SU-DHL-6 (cell line): Measurements from ENCODE around the gene TPRA1.

Experiments
- H2AFZ ChIP-seq: fragments of 200-600 bp; sonication (generic); 2 replicates; pipeline ENCODE4 v1.6.1; 2014; ENCODE audit warnings: low read depth, mild to moderate bottlenecking, moderate library complexity, mixed read lengths, antibody characterized with exemption, low read length; ENCODE audit not compliant: severe bottlenecking
- H3F3A ChIP-seq: fragments of 200-600 bp; shearing (Covaris generic); 2 replicates; pipeline ENCODE4 v1.6.0; 2016; ENCODE audit warnings: antibody characterized with exemption, mild to moderate bottlenecking; ENCODE audit not compliant: insufficient read depth
- H3K27ac ChIP-seq: fragments of 200-600 bp; sonication (generic); 2 replicates; pipeline ENCODE4 v1.5.1; 2016; ENCODE audit warnings: low read depth, mild to moderate bottlenecking, low read length, moderate library complexity, mixed read lengths
- H3K27me3 ChIP-seq: fragments of 200-600 bp; sonication (generic), shearing (Covaris generic); 2 replicates; pipeline ENCODE4 v1.6.0; 2014; ENCODE audit warnings: mild to moderate bottlenecking, low read length
- H3K36me3 ChIP-seq: fragments of 200-600 bp; sonication (generic); 2 replicates; pipeline ENCODE4 v1.6.1; 2014; ENCODE audit warnings: mild to moderate bottlenecking, low read length, mixed read lengths
- H3K4me2 ChIP-seq: fragments of 300-600, 200-600 bp; shearing (Covaris generic), sonication (generic); 2 replicates; pipeline ENCODE4 v1.6.0; 2014; ENCODE audit warnings: low read length, low read depth, mild to moderate bottlenecking; ENCODE audit not compliant: poor library complexity, severe bottlenecking
- H3K4me3 ChIP-seq: fragments of 200-600 bp; sonication (generic); 2 replicates; pipeline ENCODE4 v1.5.1; 2014; ENCODE audit warnings: antibody characterized with exemption, low read length, mild to moderate bottlenecking, mixed read lengths; ENCODE audit not compliant: insufficient read depth, poor library complexity, severe bottlenecking
- H3K79me2 ChIP-seq: fragments of 200-600 bp; sonication (generic); 2 replicates; pipeline ENCODE4 v1.6.1; 2014; ENCODE audit warnings: mild to moderate bottlenecking, low read length, moderate library complexity; ENCODE audit not compliant: insufficient read depth
- H3K9ac ChIP-seq: fragments of 200-600 bp; sonication (generic); 2 replicates; pipeline ENCODE4 v1.7.0; 2014; ENCODE audit warnings: mild to moderate bottlenecking, low read length
- H3K9me2 ChIP-seq: fragments of 200-600 bp; sonication (generic); replicated peaks from 2 replicates; pipeline ENCODE4 v1.6.1; 2014; ENCODE audit warnings: low read length; ENCODE audit not compliant: insufficient read depth
- H3K9me3 ChIP-seq: fragments of 200-600 bp; sonication (generic); 2 replicates; pipeline ENCODE4 v1.6.1; 2014; ENCODE audit warnings: low read length, mixed read lengths; ENCODE audit not compliant: insufficient read depth
- H4K20me1 ChIP-seq: fragments of 200-600 bp; sonication (generic); 2 replicates; pipeline ENCODE4 v1.6.1; 2014; ENCODE audit warnings: low read depth, mild to moderate bottlenecking, antibody characterized with exemption, low read length, moderate library complexity, mixed read lengths
- EZH2phosphoT487 ChIP-seq: fragments of 200-600 bp; sonication (generic), shearing (Covaris generic); conservative IDR thresholded peaks from 2 replicates; pipeline ENCODE4 v1.6.1; 2018; ENCODE audit warnings: mild to moderate bottlenecking, antibody characterized with exemption, low read length, moderate library complexity, mixed read lengths
- TF ChIP-seq, protein P1 (sequence below): fragments of 200-600 bp; sonication (generic); IDR thresholded peaks from one replicate; pipeline ENCODE4 v1.5.1; 2017; ENCODE audit warnings: antibody characterized with exemption, mild to moderate bottlenecking, low read length, moderate library complexity; ENCODE audit not compliant: insufficient read depth, poor library complexity, severe bottlenecking

TPRA1 gene

DNA sequence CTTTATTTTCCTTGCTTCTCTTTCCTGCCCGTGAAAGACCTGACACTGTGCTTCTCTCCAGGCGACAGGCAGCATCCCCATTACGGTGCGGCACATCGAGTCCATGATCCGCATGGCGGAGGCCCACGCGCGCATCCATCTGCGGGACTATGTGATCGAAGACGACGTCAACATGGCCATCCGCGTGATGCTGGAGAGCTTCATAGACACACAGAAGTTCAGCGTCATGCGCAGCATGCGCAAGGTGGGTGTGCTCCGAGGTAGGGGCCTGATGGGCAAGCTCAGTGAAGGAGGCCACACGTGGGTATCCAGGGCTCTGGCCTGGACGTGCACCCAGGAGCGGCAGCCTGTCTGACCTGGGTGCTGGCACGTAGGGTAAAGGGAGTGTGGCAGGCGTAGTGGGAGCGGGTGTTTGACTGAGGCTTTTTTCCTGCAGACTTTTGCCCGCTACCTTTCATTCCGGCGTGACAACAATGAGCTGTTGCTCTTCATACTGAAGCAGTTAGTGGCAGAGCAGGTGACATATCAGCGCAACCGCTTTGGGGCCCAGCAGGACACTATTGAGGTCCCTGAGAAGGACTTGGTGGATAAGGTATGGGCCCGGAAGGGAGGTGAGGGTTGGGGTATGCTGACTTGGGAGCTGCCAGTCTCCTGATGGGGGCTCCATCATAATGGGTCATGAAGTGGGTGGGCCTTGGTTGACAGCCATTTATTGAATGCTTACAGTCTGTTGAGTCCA, 30.3 kb upstream of the TPRA1 start:
- H3K9me3 ChIP-seq: no peaks in the 10 kb centered on the region
- H3K27me3 ChIP-seq: no peaks in the 10 kb centered on the region
- no peak overlapping the region for H3K9ac ChIP-seq
- 0 out of 2 replicates have a peak, but pooled peaks cover 4% of the 10 kb centered on the region for H3F3A ChIP-seq
- no peaks in the 10 kb centered on the region for H3K79me2 ChIP-seq
- H3K36me3 ChIP-seq: peaks cover 8% of the 10 kb centered on the region; the same call in 1 of the 2 replicates
- no peak overlapping the region for H3K4me3 ChIP-seq
- H2AFZ ChIP-seq: no peak overlapping the region
- H4K20me1 ChIP-seq: no peaks in the 10 kb centered on the region
- no peak overlapping the region for H3K4me2 ChIP-seq
- no peaks in the 10 kb centered on the region for H3K9me2 ChIP-seq
- H3K27ac ChIP-seq: no peak overlapping the region
- no peak for TF ChIP-seq EZH2phosphoT487
- TF ChIP-seq, protein P1, sequence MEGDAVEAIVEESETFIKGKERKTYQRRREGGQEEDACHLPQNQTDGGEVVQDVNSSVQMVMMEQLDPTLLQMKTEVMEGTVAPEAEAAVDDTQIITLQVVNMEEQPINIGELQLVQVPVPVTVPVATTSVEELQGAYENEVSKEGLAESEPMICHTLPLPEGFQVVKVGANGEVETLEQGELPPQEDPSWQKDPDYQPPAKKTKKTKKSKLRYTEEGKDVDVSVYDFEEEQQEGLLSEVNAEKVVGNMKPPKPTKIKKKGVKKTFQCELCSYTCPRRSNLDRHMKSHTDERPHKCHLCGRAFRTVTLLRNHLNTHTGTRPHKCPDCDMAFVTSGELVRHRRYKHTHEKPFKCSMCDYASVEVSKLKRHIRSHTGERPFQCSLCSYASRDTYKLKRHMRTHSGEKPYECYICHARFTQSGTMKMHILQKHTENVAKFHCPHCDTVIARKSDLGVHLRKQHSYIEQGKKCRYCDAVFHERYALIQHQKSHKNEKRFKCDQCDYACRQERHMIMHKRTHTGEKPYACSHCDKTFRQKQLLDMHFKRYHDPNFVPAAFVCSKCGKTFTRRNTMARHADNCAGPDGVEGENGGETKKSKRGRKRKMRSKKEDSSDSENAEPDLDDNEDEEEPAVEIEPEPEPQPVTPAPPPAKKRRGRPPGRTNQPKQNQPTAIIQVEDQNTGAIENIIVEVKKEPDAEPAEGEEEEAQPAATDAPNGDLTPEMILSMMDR: no peak

DNA sequence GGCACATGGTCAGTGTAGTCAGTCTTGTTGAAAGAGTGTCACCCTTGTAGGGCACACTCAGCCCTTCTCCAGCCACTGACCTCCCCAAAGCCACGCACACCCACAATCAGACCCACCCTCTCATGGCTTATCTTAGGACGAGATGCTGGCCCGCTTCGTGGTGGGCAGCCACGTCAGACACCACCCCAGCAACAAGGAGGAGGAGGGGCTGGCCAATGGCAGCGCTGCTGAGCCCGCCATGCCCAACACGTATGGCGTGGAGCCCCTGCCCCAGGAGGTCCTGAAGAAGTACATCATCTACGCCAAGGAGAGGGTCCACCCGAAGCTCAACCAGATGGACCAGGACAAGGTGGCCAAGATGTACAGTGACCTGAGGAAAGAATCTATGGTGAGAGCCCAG, 28.4 kb upstream of the TPRA1 start:
- Histone ChIP-seq H3K27ac (no peak overlapping the region), H3K4me2 (no peak overlapping the region), H3K27me3 (no peaks in the 10 kb centered on the region), H2AFZ (no peak overlapping the region), H3K9ac (no peak overlapping the region), H3F3A (no peaks in the 10 kb centered on the region), H3K9me2 (no peaks in the 10 kb centered on the region), H3K36me3 (peaks cover 18% of the 10 kb centered on the region), H4K20me1 (no peaks in the 10 kb centered on the region), H3K4me3 (no peak overlapping the region), H3K9me3 (no peaks in the 10 kb centered on the region), H3K79me2 (0 out of 2 replicates have a peak, but pooled peaks cover under 1% of the 10 kb centered on the region)
- TF ChIP-seq, protein P1: no peak
- no peak for TF ChIP-seq EZH2phosphoT487

DNA sequence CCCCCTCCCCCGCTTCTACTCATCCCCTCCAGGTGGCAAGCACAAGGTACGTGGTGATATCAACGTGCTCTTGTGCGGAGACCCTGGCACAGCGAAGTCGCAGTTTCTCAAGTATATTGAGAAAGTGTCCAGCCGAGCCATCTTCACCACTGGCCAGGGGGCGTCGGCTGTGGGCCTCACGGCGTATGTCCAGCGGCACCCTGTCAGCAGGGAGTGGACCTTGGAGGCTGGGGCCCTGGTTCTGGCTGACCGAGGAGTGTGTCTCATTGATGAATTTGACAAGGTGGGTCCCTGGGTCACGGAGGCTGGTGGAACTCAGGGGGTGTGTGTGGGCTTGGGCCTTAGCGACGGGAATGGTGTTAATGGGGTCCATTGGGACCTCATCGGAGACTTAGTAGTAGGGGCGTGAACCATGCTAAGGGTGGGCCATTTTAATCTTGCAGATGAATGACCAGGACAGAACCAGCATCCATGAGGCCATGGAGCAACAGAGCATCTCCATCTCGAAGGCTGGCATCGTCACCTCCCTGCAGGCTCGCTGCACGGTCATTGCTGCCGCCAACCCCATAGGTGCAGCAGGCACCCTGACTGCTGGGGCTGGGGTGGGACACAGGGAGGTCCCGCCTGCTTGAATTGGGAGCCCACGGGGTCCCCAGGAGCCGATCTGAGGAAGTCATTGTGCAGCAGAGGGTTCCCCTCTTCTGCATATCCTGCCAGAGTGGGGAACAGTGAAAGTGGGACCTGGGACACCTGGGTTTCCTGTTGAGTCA, 26.5 kb upstream of the TPRA1 start:
- H3K36me3 ChIP-seq: peaks cover 28% of the 10 kb centered on the region

More for the DNA sequence above, 26.5 kb upstream of the TPRA1 start:
- Histone ChIP-seq H2AFZ (no peak overlapping the region), H3K4me3 (no peak overlapping the region), H3F3A (no peaks in the 10 kb centered on the region), H3K9ac (no peak overlapping the region), H3K9me3 (no peaks in the 10 kb centered on the region), H3K27me3 (no peaks in the 10 kb centered on the region), H3K9me2 (no peaks in the 10 kb centered on the region), H3K79me2 (peaks cover 4% of the 10 kb centered on the region; the same call in 1 of the 2 replicates), H3K27ac (no peak overlapping the region), H3K4me2 (no peak overlapping the region), H4K20me1 (no peaks in the 10 kb centered on the region; the same call in 1 of the 2 replicates)
- no peak for TF ChIP-seq EZH2phosphoT487
